ENCODE measurements around the gene ADGRV1. TPM values are rescaled to one million over a fixed set of nuclear protein-coding genes. Genes with fewer than 3 reads are reported as not detected.

The ADGRV1 gene
- total RNA-seq, 4 donors from 2014 or later, result 1.9 to 11.3 TPM; not detected in 2

DNA sequence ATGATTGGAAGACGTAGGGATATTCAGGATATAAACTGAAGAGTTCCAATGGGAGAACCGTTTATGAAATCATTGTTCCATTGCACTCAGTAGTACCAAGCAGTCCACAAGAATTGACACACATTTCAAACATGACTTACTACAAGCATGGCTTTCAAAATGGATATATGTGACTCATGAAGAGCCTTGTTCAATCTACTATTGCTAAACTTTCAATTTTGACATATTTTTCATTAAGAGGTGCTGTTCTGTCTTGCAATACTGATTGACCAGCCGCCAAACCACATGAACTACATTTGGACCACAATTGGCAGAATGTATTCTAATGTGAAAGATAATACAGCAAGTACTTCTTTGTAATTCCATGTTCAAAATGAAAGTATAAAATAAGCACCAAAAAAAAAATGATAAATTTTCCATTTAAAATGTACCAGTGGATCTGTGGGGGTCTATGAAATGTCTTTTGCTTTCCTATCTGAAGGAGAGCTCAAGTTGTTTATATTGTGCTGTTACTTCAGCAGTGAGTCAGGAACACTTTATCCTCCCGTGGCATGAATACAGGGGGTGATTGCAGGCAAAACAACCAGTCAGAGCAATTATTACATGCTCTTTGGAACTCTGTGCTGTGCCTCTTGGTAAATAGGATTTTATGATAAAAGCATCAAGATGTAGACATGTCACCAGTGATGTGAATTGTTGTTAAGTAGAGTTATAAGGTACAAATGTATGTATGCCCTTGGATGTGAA is 458.5 kb downstream of the ADGRV1 start:
- no peak overlapping the region for H3K27ac ChIP-seq
- H3K9me3 ChIP-seq, result no peaks in the 10 kb centered on the region
- no peaks in the 10 kb centered on the region for H3K36me3 ChIP-seq
- no peaks in the 10 kb centered on the region for H3K27me3 ChIP-seq
- intact Hi-C loops (cut with DNase I; ENCODE audit: low total_unique reads), result no loop called here
- H3K4me1 ChIP-seq, result no peaks in the 10 kb centered on the region
- DNase-seq, result no peak
- H3K4me3 ChIP-seq, result no peak overlapping the region
- TF ChIP-seq POLR2A (IDR thresholded peaks at IDR 0.05), result no peak
- TF ChIP-seq, protein P1, sequence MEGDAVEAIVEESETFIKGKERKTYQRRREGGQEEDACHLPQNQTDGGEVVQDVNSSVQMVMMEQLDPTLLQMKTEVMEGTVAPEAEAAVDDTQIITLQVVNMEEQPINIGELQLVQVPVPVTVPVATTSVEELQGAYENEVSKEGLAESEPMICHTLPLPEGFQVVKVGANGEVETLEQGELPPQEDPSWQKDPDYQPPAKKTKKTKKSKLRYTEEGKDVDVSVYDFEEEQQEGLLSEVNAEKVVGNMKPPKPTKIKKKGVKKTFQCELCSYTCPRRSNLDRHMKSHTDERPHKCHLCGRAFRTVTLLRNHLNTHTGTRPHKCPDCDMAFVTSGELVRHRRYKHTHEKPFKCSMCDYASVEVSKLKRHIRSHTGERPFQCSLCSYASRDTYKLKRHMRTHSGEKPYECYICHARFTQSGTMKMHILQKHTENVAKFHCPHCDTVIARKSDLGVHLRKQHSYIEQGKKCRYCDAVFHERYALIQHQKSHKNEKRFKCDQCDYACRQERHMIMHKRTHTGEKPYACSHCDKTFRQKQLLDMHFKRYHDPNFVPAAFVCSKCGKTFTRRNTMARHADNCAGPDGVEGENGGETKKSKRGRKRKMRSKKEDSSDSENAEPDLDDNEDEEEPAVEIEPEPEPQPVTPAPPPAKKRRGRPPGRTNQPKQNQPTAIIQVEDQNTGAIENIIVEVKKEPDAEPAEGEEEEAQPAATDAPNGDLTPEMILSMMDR (IDR thresholded peaks at IDR 0.05), result no peak

DNA sequence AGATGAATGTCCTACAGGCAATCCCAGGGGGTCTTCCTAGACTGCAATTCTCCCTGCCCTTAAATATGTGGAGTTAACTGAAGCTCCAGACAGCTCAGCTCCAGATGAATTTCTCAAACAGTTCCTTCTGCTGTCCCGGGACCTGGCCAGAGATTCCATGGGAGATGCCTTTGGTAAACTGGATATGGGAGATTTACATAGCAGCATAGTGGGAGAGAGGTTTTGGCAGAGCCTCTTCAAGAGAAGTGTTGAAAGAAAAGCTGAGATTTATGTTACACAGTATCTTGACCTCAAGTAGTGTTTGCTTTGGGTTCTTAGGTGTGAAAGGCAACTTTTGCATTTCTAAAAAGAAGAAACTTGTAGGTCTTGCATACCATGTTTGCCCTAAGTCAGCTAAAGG is 459.6 kb downstream of the ADGRV1 start:
- Histone ChIP-seq H3K4me1 (no peaks in the 10 kb centered on the region), H3K27ac (no peak overlapping the region)

DNA sequence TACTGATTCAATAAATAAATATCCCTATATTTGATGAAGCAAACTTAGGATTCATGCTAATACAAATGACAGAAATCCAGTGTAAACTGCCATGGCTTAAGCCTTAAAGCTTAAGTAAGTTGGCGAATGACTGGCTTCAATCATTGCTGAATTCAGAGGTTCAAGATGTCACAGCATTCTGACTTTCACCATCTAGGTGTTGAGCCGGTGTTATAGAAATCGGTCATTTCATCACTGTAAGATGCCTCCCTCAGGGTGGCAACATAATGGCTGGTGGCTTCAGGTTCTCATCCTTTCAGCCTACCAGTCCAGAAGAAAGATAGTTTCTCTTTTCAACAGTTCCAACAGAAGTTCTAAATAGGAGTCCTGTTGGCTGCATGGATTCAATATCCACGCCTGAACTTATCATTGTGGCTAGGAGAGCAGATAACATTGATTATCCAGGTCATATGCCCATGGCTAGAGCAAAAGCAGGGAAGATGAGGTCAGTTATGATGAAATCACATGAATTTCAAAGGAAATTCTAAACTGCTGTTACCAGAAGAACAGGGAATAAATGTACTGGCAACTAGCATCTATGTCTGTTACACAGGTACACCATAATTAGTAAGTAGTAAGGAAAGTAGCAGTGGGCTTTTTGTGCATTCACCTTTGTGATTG is 460.2 kb downstream of the ADGRV1 start:
- intact Hi-C loops (cut with DNase I; ENCODE audit: low total_unique reads), result no loop called here
- Histone ChIP-seq H3K9me3 (no peaks in the 10 kb centered on the region), H3K4me1 (no peaks in the 10 kb centered on the region), H3K27ac (no peak overlapping the region), H3K27me3 (no peaks in the 10 kb centered on the region), H3K36me3 (no peaks in the 10 kb centered on the region), H3K4me3 (no peak overlapping the region)
- TF ChIP-seq, protein P1 (IDR thresholded peaks at IDR 0.05), result no peak
- no peak for TF ChIP-seq POLR2A (IDR thresholded peaks at IDR 0.05)
- no peak for DNase-seq

More for the DNA sequence above, 459.6 kb downstream of the ADGRV1 start:
- intact Hi-C loops (cut with DNase I; ENCODE audit: low total_unique reads), result no loop called here
- Histone ChIP-seq H3K9me3 (no peaks in the 10 kb centered on the region), H3K4me3 (no peak overlapping the region), H3K36me3 (no peaks in the 10 kb centered on the region), H3K27me3 (no peaks in the 10 kb centered on the region)
- TF ChIP-seq POLR2A (IDR thresholded peaks at IDR 0.05), result no peak
- TF ChIP-seq, protein P1 (IDR thresholded peaks at IDR 0.05), result no peak
- DNase-seq, result no peak

DNA sequence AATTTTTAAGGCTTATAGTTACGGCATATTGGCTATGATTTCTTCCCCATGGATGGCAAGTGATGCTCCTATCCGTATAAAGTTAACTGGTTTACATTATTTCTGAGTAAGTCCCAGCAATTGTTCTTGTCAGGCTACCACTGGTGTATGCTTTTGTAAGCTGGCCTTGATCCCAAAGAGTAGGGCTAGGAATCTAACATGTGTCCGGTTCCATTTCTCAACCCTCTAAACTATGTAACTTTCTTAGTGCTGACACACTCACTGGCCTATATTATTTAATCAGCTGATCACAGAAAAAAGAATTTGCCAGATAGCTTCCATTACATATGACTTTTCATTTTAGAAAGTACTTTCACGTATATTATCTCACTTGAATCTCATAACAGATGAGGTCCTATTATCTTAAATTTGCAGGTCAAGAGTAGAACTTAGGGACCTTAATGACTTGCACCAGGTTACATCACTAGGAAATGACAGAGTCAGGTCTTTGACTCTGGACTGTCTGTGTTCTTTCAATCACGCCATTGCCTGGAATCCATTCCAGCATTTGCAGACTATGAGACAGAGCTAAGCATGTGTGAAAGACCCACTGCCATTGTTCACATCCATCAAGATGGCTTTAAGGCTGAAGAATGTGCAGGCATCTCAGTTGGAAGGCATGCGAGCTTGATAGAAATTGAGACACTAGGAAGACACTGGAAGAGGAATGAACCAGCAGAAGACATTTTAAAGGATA is 461.6 kb downstream of the ADGRV1 start:
- Histone ChIP-seq H3K4me3 (no peak overlapping the region), H3K27me3 (no peaks in the 10 kb centered on the region), H3K36me3 (no peaks in the 10 kb centered on the region), H3K27ac (no peak overlapping the region), H3K4me1 (no peaks in the 10 kb centered on the region), H3K9me3 (no peaks in the 10 kb centered on the region)
- TF ChIP-seq POLR2A (IDR thresholded peaks at IDR 0.05), result no peak
- TF ChIP-seq, protein P1 (IDR thresholded peaks at IDR 0.05), result no peak
- no peak for DNase-seq
- intact Hi-C loops (cut with DNase I; ENCODE audit: low total_unique reads), result no loop called here

DNA sequence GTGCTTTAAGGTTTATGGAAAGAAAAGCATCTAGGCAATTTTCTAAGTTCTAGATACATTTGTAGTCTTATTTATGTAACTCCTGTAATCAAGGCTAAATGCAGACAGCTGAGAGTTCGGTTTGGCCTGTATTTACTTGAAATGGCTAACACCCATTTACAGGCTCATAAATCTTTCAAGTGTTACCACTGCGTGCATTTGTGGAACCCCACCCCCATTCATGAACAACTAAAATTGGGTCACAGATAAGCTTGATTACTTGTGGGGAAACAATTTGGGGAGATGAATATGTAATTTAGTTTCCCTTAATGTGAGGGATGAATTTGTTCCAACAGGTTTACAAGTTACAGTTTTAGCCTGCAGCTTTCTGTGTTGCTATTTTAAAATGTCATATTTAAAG is 463.9 kb downstream of the ADGRV1 start:
- no peaks in the 10 kb centered on the region for H3K27me3 ChIP-seq
- H3K36me3 ChIP-seq, result no peaks in the 10 kb centered on the region
- H3K9me3 ChIP-seq, result no peaks in the 10 kb centered on the region
- no peak overlapping the region for H3K27ac ChIP-seq
- no peaks in the 10 kb centered on the region for H3K4me1 ChIP-seq
- intact Hi-C loops (cut with DNase I; ENCODE audit: low total_unique reads), result no loop called here
- DNase-seq, result no peak
- H3K4me3 ChIP-seq, result no peak overlapping the region
- TF ChIP-seq, protein P1 (IDR thresholded peaks at IDR 0.05), result no peak
- TF ChIP-seq POLR2A (IDR thresholded peaks at IDR 0.05), result no peak
